Superior temporal gyrus (tissue), 1 donor: ENCODE measurements around the gene SLC9A9.

Experiments
- DNase-seq: peaks from one replicate; pipeline ENCODE4 v3.0.0-alpha.2; 2016; ENCODE audit errors: extremely low spot score

SLC9A9 gene

DNA sequence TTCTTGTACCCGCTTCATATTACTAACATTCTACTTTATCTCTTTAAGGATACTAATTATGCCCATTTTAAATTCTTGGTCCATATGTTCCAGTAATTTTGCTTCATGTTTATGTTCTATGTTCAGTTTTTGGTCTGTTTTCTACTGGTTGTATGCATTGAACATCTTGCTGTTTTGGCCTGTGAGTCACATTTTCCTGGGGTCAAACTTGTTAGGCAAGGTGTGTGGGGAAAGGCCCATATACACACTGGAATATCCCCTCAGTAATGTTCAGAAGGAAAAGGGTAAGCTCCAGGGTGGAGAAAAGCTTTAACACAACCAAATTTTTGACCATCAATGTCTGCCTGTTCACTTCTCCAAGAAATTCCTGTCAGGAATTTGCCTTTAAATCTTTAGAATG lies 337.7 kb downstream of the SLC9A9 start:
- no peak for DNase-seq

DNA sequence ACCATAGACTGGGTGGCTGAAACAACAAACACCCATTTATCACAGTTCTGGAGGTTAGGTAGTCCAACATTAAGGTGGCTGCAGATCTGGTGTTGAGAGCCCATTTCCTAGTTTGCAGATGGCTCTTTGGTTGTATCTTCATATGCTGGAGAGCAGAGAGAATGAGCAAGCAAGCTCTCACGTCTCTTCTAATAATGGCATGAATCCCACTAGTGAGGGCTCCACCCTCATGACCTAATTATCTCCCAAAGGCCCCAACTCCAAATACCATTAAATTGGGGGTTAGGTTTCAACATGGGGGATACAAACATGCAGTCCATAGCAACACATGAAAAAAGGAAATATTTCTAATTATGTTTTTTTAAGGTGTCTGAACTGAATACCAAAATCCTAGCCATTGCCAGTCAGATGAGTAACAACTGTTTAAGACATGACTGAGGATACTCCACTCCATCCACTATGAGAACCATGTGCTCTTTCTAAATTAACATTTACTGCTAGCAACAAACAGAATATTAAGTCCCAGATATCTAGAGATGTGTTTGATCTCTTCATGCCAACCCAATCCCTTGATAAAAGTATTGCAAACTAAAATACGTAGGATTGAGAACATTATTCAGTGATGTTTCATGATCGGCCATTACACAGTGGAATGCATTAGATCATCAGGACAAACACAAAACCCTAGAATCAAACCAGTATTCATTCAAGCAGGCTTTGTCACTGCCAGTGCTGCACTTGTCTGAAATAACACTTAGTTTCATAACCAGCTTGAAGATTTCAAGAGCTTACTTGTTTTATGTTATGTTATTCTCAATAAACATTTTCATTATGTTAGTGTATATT lies 340.3 kb downstream of the SLC9A9 start:
- DNase-seq, result peak; percentile 29

GRCh38 chr3:143506190-143506589 lies 342.1 kb downstream of the SLC9A9 start:
- no peak for DNase-seq

DNA sequence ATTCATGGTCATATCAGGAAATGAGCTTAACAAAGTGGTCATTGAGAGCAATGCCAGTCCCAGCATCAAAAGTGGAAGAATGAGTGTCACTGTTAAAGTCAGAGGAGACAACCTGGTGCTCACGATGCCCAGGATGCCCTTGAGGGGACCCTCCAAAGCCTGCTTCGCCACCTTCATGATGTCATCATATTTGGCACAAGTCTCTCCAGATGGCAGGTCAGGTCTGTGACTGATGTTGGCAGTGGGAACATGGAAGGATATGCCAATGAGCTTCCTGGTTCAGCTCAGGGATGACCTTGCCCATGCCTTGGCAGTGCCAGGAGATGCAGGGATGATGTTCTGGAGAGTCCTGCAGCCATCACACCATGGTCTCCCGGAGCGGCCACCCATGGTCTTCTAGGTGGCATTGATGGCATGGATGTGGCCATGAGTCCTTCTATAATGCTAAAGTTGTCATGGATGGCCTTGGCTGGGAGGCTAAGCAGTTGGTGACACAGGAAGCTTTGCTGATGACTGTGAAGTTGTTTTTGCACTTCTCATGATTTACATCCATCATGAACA lies 344.9 kb downstream of the SLC9A9 start:
- DNase-seq, result no peak

- DNase-seq, result no peak
Observed at GRCh38 chr3:143502081-143502480, 346.2 kb downstream of the SLC9A9 start.

DNA sequence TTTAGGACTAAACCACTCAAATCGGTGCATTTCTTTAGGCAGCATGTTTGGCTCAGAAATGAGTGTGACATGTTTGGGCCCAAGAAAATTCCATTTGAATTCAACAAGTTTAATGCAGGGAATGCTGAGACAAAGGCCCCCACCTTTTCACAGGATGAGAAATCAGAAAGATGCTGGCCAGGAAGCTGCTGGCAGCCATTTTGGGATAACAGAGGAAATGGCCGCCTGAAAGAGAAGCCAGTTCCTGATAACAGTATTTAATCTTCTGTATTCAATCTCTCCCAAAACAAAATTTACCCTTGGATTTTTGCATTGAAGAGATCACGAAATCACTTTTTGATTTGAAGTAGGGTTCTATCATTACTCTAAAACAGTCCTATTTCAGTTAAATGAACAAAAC lies 350.9 kb downstream of the SLC9A9 start:
- DNase-seq, result no peak

DNA sequence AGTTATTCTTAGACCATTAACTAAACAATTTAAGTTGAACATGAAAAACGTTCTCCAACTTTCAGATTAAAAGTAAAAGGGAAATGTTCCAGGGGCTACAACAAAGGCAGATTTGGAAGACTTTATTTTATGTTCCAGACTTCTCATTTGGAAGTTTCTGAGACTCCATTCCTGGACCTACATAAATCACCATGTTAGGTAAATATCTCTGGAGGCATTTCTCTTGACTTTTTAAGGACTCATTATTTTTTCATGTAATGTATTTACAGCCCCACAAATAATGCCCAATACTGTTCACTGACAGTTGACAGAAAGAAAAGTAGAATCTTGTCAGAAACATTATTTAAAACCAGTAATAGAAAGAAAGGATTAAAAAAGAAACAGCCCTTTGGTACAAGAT lies 352.1 kb downstream of the SLC9A9 start:
- no peak for DNase-seq

GRCh38 chr3:143495527-143495926 lies 352.7 kb downstream of the SLC9A9 start:
- no peak for DNase-seq

- DNase-seq, result no peak
Observed at GRCh38 chr3:143486611-143487010, 361.7 kb downstream of the SLC9A9 start.

GRCh38 chr3:143484846-143485512 lies 363.3 kb downstream of the SLC9A9 start:
- no peak for DNase-seq

- DNase-seq, result no peak
Observed at GRCh38 chr3:143483214-143483613, 365.1 kb downstream of the SLC9A9 start.

DNA sequence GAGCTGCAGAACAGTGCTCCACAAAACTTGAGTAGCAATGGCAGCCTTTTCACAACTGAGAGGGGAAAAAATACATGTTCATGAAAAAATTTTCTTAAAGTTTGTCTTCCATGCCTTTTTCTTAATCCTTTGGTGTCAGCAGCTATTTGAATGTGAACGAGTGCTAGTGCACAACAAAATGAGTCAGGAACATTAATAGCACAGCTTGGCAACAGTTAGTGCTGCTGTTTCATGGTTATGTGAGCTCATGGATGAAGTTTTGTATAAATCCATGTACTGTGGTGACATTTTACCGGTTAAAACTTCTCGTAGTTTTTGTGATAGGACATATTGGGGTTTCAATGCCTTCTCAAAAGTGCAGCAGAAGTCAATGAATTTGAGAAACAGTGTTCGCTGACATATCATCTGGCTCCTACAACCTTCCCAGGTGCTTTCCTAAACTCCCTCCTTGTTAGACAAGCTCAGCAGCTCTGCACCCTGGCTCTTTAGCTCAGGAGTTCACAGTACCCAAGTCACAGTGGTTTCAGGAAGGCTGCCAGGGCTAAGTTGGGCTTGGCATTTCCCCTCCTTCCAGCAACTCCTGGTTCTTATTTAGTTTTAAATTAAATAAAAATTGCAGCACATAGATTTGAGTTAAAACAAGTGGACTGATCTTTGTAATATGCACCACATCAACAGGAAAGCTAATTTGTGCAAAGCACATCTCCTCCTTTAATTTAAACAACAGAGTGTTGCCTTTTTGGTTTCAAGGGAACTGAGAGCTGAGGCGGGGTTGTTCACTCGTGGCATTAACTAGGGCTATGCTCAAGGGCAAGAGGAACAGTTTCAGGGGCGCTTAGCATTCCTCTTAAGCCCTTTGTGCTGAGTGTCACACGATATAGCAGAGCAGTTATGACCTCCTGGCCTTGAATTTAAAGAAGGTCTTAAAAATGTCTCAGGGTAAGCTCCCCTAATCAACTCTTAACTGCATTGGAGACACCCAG lies 365.9 kb downstream of the SLC9A9 start:
- DNase-seq, result no peak

- no peak for DNase-seq
Observed at GRCh38 chr3:143480344-143480743, 367.9 kb downstream of the SLC9A9 start.

GRCh38 chr3:143479727-143480126 lies 368.5 kb downstream of the SLC9A9 start:
- DNase-seq, result no peak

DNA sequence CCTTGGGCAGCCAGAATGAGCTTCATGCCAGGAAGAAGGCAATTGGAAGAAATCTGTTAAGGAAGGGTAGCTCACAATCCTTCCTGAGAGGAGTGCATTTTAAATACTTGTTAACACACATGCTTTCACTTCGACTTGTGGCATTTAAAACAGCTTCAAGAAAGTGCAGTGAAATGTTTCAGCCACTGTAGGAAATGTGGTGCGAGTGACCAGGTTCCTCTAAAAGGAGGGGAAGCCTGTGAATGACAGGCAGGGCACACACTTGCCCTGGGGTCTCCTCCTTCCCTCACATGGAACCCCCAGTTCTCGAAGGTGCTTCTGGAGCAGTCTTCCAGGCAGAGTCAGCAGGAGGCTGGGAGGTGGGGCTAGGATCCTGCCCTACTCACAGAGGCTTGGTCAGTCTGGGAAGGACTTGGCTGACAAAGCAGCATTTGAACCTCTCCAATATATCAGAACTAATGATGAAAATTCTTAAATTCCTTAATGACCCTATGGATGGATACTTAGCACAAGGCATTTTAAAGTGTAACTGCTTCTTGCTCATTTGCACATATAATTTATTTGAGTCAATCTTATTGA lies 370.1 kb downstream of the SLC9A9 start:
- DNase-seq, result no peak

DNA sequence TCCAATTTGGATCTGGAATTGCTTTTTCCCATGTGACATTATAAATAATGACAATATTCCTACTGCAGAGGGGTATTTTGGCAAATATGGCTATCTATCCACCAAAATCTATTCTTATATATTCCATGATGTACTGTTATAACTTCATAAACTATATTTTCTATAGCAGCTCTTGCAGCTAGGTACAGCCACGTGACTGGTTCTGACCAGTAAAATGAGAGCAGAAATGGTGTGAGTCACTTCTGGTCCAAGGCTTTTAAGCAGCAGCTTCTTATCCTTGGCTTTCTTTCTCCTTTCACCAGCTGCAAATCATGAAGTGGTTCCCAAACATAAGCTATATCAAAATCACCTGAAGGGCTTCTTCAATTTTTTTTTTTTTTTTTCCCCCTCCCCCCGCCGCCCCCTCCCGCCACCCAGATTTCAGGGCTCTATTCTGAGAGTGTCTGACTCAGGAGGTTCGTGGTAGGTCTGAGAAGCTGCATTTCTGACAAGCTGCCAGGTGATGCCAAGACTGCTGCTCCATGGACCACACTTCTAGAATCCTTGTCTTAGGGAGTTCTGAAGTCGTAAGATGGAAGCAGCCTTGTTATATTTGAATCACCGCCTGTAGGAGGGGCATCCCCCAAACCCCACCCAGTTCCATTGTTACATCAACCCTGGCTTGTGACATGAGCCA lies 371.2 kb downstream of the SLC9A9 start:
- no peak for DNase-seq

DNA sequence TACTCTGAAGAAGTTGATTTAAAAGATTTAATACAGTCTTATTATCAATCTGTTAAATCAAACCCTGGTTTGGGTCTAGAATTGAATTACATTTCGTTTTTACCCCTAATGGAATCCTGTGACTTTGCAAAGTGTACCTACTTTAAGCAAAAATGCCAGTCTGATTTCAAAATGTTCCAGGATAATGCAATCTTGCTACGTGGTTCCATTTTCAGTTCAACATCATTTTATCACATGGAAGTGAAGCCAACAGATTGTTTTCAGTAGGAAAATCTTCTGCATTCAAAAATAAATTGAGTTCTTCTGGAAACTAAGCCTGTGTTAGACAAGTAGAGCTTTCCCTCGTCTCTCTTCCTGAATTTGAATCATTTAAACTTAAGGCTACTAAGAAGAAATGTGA lies 372.3 kb downstream of the SLC9A9 start:
- DNase-seq, result peak; percentile 31

DNA sequence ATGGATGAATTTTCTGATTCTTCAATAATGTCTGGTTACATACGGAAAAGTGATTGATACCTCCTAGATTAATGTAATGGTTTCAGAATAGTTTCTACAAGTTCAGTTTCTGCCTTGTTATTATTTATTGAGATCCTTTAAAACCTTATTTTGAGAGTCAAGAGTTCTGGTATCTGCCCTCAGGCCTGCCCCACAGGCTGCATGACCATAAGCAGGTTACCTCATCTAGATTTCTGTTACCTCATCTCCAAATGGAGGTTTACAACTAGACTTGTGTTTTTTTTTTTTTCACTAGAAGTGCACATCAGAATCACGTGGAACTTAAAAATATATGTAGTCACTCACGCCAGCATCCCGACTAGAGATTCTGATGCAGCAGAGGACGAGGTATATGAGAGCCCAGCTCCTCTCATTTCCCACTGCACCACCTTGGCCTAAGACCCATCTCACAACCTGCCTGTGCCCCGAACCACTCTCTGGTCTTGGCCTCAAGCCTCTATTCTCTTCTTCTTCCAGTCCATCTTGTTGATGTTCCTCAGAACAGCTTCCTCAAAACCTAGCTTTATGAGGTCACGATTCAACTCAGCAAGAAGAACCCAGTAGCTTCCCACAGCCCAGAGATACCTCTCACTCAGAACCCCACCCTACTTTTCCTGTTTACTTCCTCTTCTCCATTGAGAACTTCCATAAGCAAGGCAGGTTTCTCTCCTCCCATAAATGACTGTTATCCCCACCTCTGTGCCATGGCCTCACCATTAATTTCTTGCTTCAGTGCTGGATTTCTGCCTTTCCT lies 375.3 kb downstream of the SLC9A9 start:
- DNase-seq, result no peak

- no peak for DNase-seq
Observed at GRCh38 chr3:143471705-143472104, 376.6 kb downstream of the SLC9A9 start.

DNA sequence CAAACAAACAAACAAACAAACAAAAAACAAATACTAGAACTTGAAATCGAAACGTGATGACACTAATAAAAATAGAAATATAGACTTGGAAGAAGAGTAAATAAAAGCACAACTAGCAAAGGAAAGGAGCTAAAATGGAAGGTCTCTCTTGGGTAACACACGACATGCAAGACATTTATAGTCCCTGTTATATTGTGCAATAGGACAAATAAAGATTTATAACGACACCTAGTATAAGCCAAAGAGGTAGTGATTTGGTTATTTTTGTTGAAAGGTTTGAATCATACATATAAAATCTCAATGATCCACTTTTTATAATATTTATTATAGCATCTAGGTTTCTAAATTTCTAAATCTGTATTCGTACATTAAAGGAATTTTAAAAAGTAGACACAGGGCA lies 379.1 kb downstream of the SLC9A9 start:
- DNase-seq, result no peak
